GM12878 (cell line): ENCODE results near the gene SH3GL2. TPM values are rescaled to one million over a fixed set of nuclear protein-coding genes. Genes with fewer than 3 reads are reported as not detected.

ENCODE experiments used
- ATAC-seq: fragments of 200-7000 bp; cut with Tn5 transposase; 3 replicates; pipeline ENCODE4 v1.9.1; 2020; ENCODE audit warnings: mild to moderate bottlenecking, moderate library complexity
- BruUV-seq: library from RNA; stranded (reverse); fragments of 400-500 nt; replicated peaks from 2 replicates; lab custom pipeline; 2021; lab: Mats Ljungman, UMichigan
- CTCF ChIA-PET: fragments of 300-600 bp; sonication (Branson Sonifier 250); formaldehyde crosslinking; extraction: SDS; loops from one replicate; lab custom pipeline; 2021; ENCODE audit warnings: inconsistent platforms; lab: Yijun Ruan, JAX
- POLR2A ChIA-PET: fragments of 350-600 bp; formaldehyde crosslinking; extraction: SDS; loops from one replicate; lab custom pipeline; 2021; ENCODE audit warnings: inconsistent platforms; lab: Charles Lee
- RAD21 ChIA-PET: fragments of 300-600 bp; sonication (Branson Sonifier 250); formaldehyde crosslinking; loops from one replicate; lab custom pipeline; 2023; ENCODE audit warnings: antibody characterized with exemption; ENCODE audit not compliant: unreplicated experiment; lab: Charles Lee
- SMC1A ChIA-PET: fragments of 300-600 bp; sonication (Branson Sonifier 250); formaldehyde crosslinking; loops from one replicate; lab custom pipeline; 2023; ENCODE audit not compliant: unreplicated experiment, uncharacterized antibody; lab: Charles Lee
- DNase-seq: peaks from one replicate; pipeline ENCODE4 v3.0.0-alpha.2; 2011; ENCODE audit warnings: low read depth, low spot score
- FAIRE-seq: peaks from 3 replicates; lab custom pipeline; 2011; peaks lifted over from hg19 to GRCh38; lab: Jason Lieb, UNC
- H2AFZ ChIP-seq: 2 replicates; pipeline ENCODE4 v1.6.0; 2011; ENCODE audit warnings: low read depth, low read length, control low read depth; ENCODE audit not compliant: control insufficient read depth
- H3K27ac ChIP-seq: 2 replicates; pipeline ENCODE4 v1.5.1; 2011; ENCODE audit warnings: control low read depth; ENCODE audit not compliant: control insufficient read depth, insufficient read depth
- H3K27me3 ChIP-seq, 2 experiments: replicated peaks in 1 of 2; 2 replicates each; pipeline versions ENCODE4 v1.6.0 to v1.6.1; 2011; ENCODE audit warnings: low read length in 1 of 2; ENCODE audit not compliant: control insufficient read depth in 2 of 2, insufficient read depth in 2 of 2
- H3K36me3 ChIP-seq, 2 experiments: 2 replicates each; pipeline ENCODE4 v1.5.1; 2011; ENCODE audit warnings: low read length in 1 of 2; ENCODE audit not compliant: control insufficient read depth in 2 of 2, insufficient read depth in 2 of 2
- H3K4me1 ChIP-seq: 2 replicates; pipeline ENCODE4 v1.6.1; 2011; ENCODE audit warnings: mild to moderate bottlenecking, low read length, moderate library complexity, mixed read lengths; ENCODE audit not compliant: control insufficient read depth, insufficient read depth
- H3K4me2 ChIP-seq: 2 replicates; pipeline ENCODE4 v1.6.0; 2011; ENCODE audit warnings: control low read depth; ENCODE audit not compliant: control insufficient read depth, insufficient read depth
- H3K4me3 ChIP-seq: fragments of 200-600 bp; sonication (generic); 2 replicates; pipeline ENCODE4 v1.5.1; 2016
- H3K79me2 ChIP-seq: 2 replicates; pipeline ENCODE4 v1.6.0; 2011; ENCODE audit warnings: low read length; ENCODE audit not compliant: control insufficient read depth, insufficient read depth
- H3K9ac ChIP-seq: 2 replicates; pipeline ENCODE4 v1.8.0; 2011; ENCODE audit warnings: low read length, control low read depth, mixed read lengths; ENCODE audit not compliant: control insufficient read depth, insufficient read depth
- H3K9me3 ChIP-seq: replicated peaks from 3 replicates; pipeline ENCODE4 v1.5.1; 2011; ENCODE audit warnings: mild to moderate bottlenecking, low read length; ENCODE audit not compliant: control insufficient read depth, insufficient read depth
- H4K20me1 ChIP-seq: 2 replicates; pipeline ENCODE4 v1.6.0; 2011; ENCODE audit not compliant: control insufficient read depth, insufficient read depth
- BACH1 ChIP-seq: fragments of 450-650 bp; IDR thresholded peaks from 2 replicates; pipeline ENCODE4 v1.6.1; 2017; ENCODE audit warnings: mild to moderate bottlenecking, borderline replicate concordance
- BCL11A ChIP-seq: IDR thresholded peaks from 2 replicates; pipeline ENCODE4 v1.6.1; 2011; ENCODE audit warnings: low read depth, low read length
- CBX3 ChIP-seq: fragments of 200-600 bp; sonication (generic); IDR thresholded peaks from 2 replicates; pipeline ENCODE4 v1.6.1; 2016; ENCODE audit warnings: low read depth, borderline replicate concordance
- ESRRA ChIP-seq: IDR thresholded peaks from 2 replicates; pipeline ENCODE4 v1.6.1; 2012; ENCODE audit warnings: mild to moderate bottlenecking, low read length, improper control_type of control experiment
- IKZF1 ChIP-seq: fragments of 450-650 bp; conservative IDR thresholded peaks from 2 replicates; pipeline ENCODE4 v1.6.1; 2017; ENCODE audit warnings: antibody characterized with exemption, mild to moderate bottlenecking
- NR2C2 ChIP-seq: IDR thresholded peaks from 2 replicates; pipeline ENCODE4 v1.6.1; 2011; ENCODE audit warnings: borderline replicate concordance, low read depth; ENCODE audit not compliant: control insufficient read depth, insufficient read length
- RBBP5 ChIP-seq: fragments of 200-600 bp; sonication (generic); conservative IDR thresholded peaks from 2 replicates; pipeline ENCODE4 v1.6.1; 2016
- SPI1 ChIP-seq: IDR thresholded peaks from 2 replicates; pipeline ENCODE4 v1.6.1; 2011; ENCODE audit warnings: low read depth, mild to moderate bottlenecking, low read length, moderate library complexity, borderline replicate concordance; ENCODE audit not compliant: insufficient read depth
- TCF3 ChIP-seq: IDR thresholded peaks from 2 replicates; pipeline ENCODE4 v1.6.1; 2012; ENCODE audit warnings: low read depth, mild to moderate bottlenecking, low read length, borderline replicate concordance; ENCODE audit not compliant: insufficient read depth
- ZNF24 ChIP-seq: fragments of 450-650 bp; IDR thresholded peaks from 2 replicates; pipeline ENCODE4 v1.6.1; 2017; ENCODE audit warnings: antibody characterized with exemption, mild to moderate bottlenecking
- whole genome bisulfite sequencing: methylation state at CpG from one replicate; pipeline ENCODE4 v1.1.6; 2016; ENCODE audit warnings: low lambda C conversion rate; ENCODE audit not compliant: insufficient replicate concordance, insufficient coverage; ENCODE audit errors: missing lambda C conversion rate; 5-methylcytosine and 5-hydroxymethylcytosine counted together
- in situ Hi-C: fragments of 300-500 bp; cut with MboI; formaldehyde crosslinking; loops from 9 replicates; pipeline ENCODE4 v1.14.3; 2018; ENCODE audit warnings: mixed read lengths
- intact Hi-C: fragments of 100-400 bp; cut with micrococcal nuclease; formaldehyde crosslinking; loops from one replicate; pipeline ENCODE4 v1.14.2; 2022; ENCODE audit not compliant: unreplicated experiment
- polyA plus RNA-seq, 11 experiments: library from polyadenylated mRNA; depleted of rRNA in 4 of 11; unstranded in 6 of 11; stranded (reverse) in 5 of 11; fragments of >200 nt; fragmentation: Nextera tagmentation in 4 of 11; fragmentation: Illumina TruSeq in 1 of 11; extraction: Ambion mirVana in 4 of 11; extraction: Trizol in 1 of 11; gene quantifications; 1 replicate in 1 of 11; 2 replicates in 10 of 11; pipeline versions ENCODE4 v1.2.1 to v1.2.3, GENCODE V29; 2011 to 2016; ENCODE audit warnings: inconsistent platforms in 2 of 11, missing spikeins in 2 of 11, low read depth in 1 of 11
- total RNA-seq, 4 experiments: library from RNA; depleted of rRNA in 3 of 4; stranded (reverse); fragments of >200 nt in 3 of 4; fragmentation: Illumina TruSeq in 1 of 4; extraction: Trizol in 1 of 4; gene quantifications; 2 replicates each; pipeline versions ENCODE4 v1.2.1 to v1.2.3, GENCODE V29; 2013 to 2021
- TF ChIP-seq, protein P1 (sequence below): fragments of 450-650 bp; formaldehyde crosslinking; IDR thresholded peaks from 2 replicates; pipeline ENCODE4 v1.4.0; 2022; ENCODE audit warnings: mild to moderate bottlenecking, moderate library complexity
- TF ChIP-seq, protein P2 (sequence below), 3 experiments: IDR thresholded peaks in 2 of 3; conservative IDR thresholded peaks in 1 of 3; 2 replicates each; pipeline ENCODE4 v1.5.1; 2011; ENCODE audit warnings: low read depth in 3 of 3, low read length in 3 of 3, mild to moderate bottlenecking in 3 of 3, control low read depth in 2 of 3, moderate library complexity in 2 of 3, inconsistent platforms in 1 of 3, mixed read lengths in 1 of 3; ENCODE audit not compliant: control insufficient read depth in 2 of 3, insufficient read depth in 1 of 3; ENCODE audit errors: extremely low read depth in 1 of 3
- TF ChIP-seq, protein P3 (sequence below): fragments of 450-650 bp; IDR thresholded peaks from 2 replicates; pipeline ENCODE4 v1.6.1; 2016; ENCODE audit warnings: mild to moderate bottlenecking
- TF ChIP-seq, protein P4 (sequence below): fragments of 450-650 bp; IDR thresholded peaks from 2 replicates; pipeline ENCODE4 v1.6.1; 2017; ENCODE audit warnings: low read depth, mild to moderate bottlenecking, moderate library complexity

SH3GL2 gene
- total and polyA plus RNA-seq, 10 of the 15 experiments (the other 5 are each of a cell fraction or from before 2014, with no cell fraction given), result not detected

DNA sequence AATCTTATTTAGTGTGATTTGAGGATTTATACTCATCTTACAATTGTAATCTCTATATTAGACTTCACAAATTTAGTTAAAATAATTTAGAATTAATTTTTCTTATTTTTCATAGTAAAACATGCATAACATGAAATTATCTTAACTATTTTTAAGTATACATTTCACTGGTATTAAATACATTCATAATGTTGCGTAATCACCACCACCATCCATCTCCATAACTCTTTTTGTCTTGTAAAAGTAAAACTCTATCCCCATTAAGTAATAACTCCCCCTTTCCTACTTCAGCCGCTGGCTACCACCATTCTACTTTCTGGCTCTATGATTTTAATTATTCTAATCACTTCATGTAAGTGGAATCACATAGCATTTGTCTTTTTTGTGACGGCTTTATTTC is 193.4 kb downstream of the SH3GL2 start:
- Histone ChIP-seq H3K9ac (no peak overlapping the region), H3K27me3 (no peaks in the 10 kb centered on the region), H2AFZ (no peak overlapping the region), H4K20me1 (no peaks in the 10 kb centered on the region), H3K4me1 (no peaks in the 10 kb centered on the region), H3K4me3 (no peak overlapping the region), H3K4me2 (no peak overlapping the region), H3K36me3 (no peaks in the 10 kb centered on the region), H3K9me3 (no peaks in the 10 kb centered on the region), H3K79me2 (no peaks in the 10 kb centered on the region), H3K27ac (no peak overlapping the region)
- DNase-seq, result no peak
- TF ChIP-seq, protein P1, sequence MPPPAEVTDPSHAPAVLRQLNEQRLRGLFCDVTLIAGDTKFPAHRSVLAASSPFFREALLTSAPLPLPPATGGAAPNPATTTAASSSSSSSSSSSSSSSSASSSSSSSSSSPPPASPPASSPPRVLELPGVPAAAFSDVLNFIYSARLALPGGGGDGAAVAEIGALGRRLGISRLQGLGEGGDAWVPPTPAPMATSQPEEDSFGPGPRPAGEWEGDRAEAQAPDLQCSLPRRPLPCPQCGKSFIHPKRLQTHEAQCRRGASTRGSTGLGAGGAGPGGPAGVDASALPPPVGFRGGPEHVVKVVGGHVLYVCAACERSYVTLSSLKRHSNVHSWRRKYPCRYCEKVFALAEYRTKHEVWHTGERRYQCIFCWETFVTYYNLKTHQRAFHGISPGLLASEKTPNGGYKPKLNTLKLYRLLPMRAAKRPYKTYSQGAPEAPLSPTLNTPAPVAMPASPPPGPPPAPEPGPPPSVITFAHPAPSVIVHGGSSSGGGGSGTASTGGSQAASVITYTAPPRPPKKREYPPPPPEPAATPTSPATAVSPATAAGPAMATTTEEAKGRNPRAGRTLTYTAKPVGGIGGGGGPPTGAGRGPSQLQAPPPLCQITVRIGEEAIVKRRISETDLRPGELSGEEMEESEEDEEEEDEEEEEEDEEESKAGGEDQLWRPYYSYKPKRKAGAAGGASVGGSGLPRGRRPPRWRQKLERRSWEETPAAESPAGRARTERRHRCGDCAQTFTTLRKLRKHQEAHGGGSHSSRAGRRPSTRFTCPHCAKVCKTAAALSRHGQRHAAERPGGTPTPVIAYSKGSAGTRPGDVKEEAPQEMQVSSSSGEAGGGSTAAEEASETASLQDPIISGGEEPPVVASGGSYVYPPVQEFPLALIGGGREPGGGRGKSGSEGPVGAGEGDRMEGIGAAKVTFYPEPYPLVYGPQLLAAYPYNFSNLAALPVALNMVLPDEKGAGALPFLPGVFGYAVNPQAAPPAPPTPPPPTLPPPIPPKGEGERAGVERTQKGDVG (CRISPR knock-in tag), result no peak
- TF ChIP-seq TCF3 (no peak), NR2C2 (no peak), BCL11A (no peak), IKZF1 (no peak), SPI1 (no peak), ZNF24 (no peak), RBBP5 (no peak), CBX3 (no peak), BACH1 (no peak), ESRRA (no peak)
- TF ChIP-seq, protein P2, sequence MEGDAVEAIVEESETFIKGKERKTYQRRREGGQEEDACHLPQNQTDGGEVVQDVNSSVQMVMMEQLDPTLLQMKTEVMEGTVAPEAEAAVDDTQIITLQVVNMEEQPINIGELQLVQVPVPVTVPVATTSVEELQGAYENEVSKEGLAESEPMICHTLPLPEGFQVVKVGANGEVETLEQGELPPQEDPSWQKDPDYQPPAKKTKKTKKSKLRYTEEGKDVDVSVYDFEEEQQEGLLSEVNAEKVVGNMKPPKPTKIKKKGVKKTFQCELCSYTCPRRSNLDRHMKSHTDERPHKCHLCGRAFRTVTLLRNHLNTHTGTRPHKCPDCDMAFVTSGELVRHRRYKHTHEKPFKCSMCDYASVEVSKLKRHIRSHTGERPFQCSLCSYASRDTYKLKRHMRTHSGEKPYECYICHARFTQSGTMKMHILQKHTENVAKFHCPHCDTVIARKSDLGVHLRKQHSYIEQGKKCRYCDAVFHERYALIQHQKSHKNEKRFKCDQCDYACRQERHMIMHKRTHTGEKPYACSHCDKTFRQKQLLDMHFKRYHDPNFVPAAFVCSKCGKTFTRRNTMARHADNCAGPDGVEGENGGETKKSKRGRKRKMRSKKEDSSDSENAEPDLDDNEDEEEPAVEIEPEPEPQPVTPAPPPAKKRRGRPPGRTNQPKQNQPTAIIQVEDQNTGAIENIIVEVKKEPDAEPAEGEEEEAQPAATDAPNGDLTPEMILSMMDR (IDR thresholded peaks at IDR 0.05 in 2 of 3, conservative IDR thresholded peaks at IDR 0.05 in 1 of 3; ENCODE audit: control insufficient read depth in 2 of 3, extremely low read depth in 1 of 3, insufficient read depth in 1 of 3, low read depth in 3 of 3, low read length in 3 of 3), result no peak
- TF ChIP-seq, protein P3, sequence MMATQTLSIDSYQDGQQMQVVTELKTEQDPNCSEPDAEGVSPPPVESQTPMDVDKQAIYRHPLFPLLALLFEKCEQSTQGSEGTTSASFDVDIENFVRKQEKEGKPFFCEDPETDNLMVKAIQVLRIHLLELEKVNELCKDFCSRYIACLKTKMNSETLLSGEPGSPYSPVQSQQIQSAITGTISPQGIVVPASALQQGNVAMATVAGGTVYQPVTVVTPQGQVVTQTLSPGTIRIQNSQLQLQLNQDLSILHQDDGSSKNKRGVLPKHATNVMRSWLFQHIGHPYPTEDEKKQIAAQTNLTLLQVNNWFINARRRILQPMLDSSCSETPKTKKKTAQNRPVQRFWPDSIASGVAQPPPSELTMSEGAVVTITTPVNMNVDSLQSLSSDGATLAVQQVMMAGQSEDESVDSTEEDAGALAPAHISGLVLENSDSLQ, result no peak
- TF ChIP-seq, protein P4, sequence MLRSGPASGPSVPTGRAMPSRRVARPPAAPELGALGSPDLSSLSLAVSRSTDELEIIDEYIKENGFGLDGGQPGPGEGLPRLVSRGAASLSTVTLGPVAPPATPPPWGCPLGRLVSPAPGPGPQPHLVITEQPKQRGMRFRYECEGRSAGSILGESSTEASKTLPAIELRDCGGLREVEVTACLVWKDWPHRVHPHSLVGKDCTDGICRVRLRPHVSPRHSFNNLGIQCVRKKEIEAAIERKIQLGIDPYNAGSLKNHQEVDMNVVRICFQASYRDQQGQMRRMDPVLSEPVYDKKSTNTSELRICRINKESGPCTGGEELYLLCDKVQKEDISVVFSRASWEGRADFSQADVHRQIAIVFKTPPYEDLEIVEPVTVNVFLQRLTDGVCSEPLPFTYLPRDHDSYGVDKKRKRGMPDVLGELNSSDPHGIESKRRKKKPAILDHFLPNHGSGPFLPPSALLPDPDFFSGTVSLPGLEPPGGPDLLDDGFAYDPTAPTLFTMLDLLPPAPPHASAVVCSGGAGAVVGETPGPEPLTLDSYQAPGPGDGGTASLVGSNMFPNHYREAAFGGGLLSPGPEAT, result no peak
- no peak for ATAC-seq
- POLR2A ChIA-PET, result no interaction called here
- SMC1A ChIA-PET, result no interaction called here
- no peak for FAIRE-seq
- in situ Hi-C loops, result no loop called here
- BruUV-seq, result no TSS peak
- CTCF ChIA-PET, result no interaction called here
- RAD21 ChIA-PET, result no interaction called here
- intact Hi-C loops, result no loop called here
- 54% methylated on average over 3 of the region's 3 CpGs for WGBS
